HepG2 (cell line): ENCODE results near the gene ABCB8. TPM values are rescaled to one million over a fixed set of nuclear protein-coding genes. Genes with fewer than 3 reads are reported as not detected.

Experiments used
- ATF3 ChIP-seq: sonication (generic); formaldehyde crosslinking; IDR thresholded peaks from 2 replicates; pipeline ENCODE4 v1.4.0; 2020; ENCODE audit warnings: missing genetic modification reagents
- E2F5 ChIP-seq: sonication (generic); formaldehyde crosslinking; conservative IDR thresholded peaks from 2 replicates; pipeline ENCODE4 v1.4.0; 2020; ENCODE audit warnings: missing genetic modification reagents
- IRX3 ChIP-seq: sonication (generic); formaldehyde crosslinking; IDR thresholded peaks from 2 replicates; pipeline ENCODE4 v1.8.1; 2023; ENCODE audit warnings: mild to moderate bottlenecking, low read depth, missing genetic modification reagents, borderline replicate concordance
- KAT8 ChIP-seq: IDR thresholded peaks from 2 replicates; pipeline ENCODE4 v1.6.1; 2016; ENCODE audit warnings: missing genetic modification reagents, missing compliant biosample characterization
- LBX2 ChIP-seq: sonication (generic); formaldehyde crosslinking; IDR thresholded peaks from 2 replicates; pipeline ENCODE4 v1.5.0; 2020; ENCODE audit warnings: missing genetic modification reagents, mild to moderate bottlenecking, borderline replicate concordance
- MBD4 ChIP-seq: IDR thresholded peaks from 2 replicates; pipeline ENCODE4 v1.6.1; 2012; ENCODE audit warnings: low read length, inconsistent platforms, borderline replicate concordance
- MED13 ChIP-seq: sonication (generic); formaldehyde crosslinking; IDR thresholded peaks from 2 replicates; pipeline ENCODE4 v1.5.0; 2020; ENCODE audit warnings: missing genetic modification reagents
- NR2F2 ChIP-seq: IDR thresholded peaks from 2 replicates; pipeline ENCODE4 v1.6.1; 2012; ENCODE audit warnings: low read depth, inconsistent platforms, borderline replicate concordance
- PCBP2 ChIP-seq: fragments of 200-400 bp; formaldehyde crosslinking; optimal IDR thresholded peaks from 2 replicates; pipeline ENCODE3; 2018; ENCODE audit warnings: low read length, low read depth; ENCODE audit not compliant: poor library complexity, severe bottlenecking
- RAD21 ChIP-seq: fragments of 450-650 bp; formaldehyde crosslinking; IDR thresholded peaks from 2 replicates; pipeline ENCODE4 v1.5.0; 2020; ENCODE audit warnings: mild to moderate bottlenecking
- SP2 ChIP-seq: sonication (generic); formaldehyde crosslinking; IDR thresholded peaks from 2 replicates; pipeline ENCODE4 v1.5.1; 2020; ENCODE audit warnings: mild to moderate bottlenecking, missing genetic modification reagents
- STAT6 ChIP-seq: sonication (generic); formaldehyde crosslinking; IDR thresholded peaks from 2 replicates; pipeline ENCODE4 v1.4.0; 2020; ENCODE audit warnings: missing genetic modification reagents, mild to moderate bottlenecking, borderline replicate concordance
- TERF1 ChIP-seq: sonication (generic); formaldehyde crosslinking; IDR thresholded peaks from 2 replicates; pipeline ENCODE4 v1.8.0; 2022; ENCODE audit warnings: mild to moderate bottlenecking, missing genetic modification reagents, moderate library complexity
- TP53 ChIP-seq: sonication (generic); formaldehyde crosslinking; conservative IDR thresholded peaks from 2 replicates; pipeline ENCODE4 v1.4.0; 2020; ENCODE audit warnings: missing genetic modification reagents
- ZBTB34 ChIP-seq: sonication (generic); formaldehyde crosslinking; IDR thresholded peaks from 2 replicates; pipeline ENCODE4 v1.8.0; 2022; ENCODE audit warnings: mild to moderate bottlenecking, missing genetic modification reagents
- ZIK1 ChIP-seq: sonication (generic); formaldehyde crosslinking; IDR thresholded peaks from 2 replicates; pipeline ENCODE4 v1.5.0; 2020; ENCODE audit warnings: mild to moderate bottlenecking, low read depth, missing genetic modification reagents, borderline replicate concordance
- ZNF138 ChIP-seq: sonication (generic); formaldehyde crosslinking; IDR thresholded peaks from 2 replicates; pipeline ENCODE4 v1.5.0; 2020; ENCODE audit warnings: mild to moderate bottlenecking, low read depth, missing genetic modification reagents
- ZNF205 ChIP-seq: IDR thresholded peaks from 2 replicates; pipeline ENCODE4 v1.6.1; 2018; ENCODE audit warnings: missing biosample characterization, missing genetic modification reagents
- ZNF3 ChIP-seq: IDR thresholded peaks from 2 replicates; pipeline ENCODE4 v1.7.0; 2017; ENCODE audit warnings: inconsistent platforms
- ZNF496 ChIP-seq: sonication (generic); formaldehyde crosslinking; IDR thresholded peaks from 2 replicates; pipeline ENCODE4 v1.8.1; 2023; ENCODE audit warnings: mild to moderate bottlenecking, moderate library complexity, missing genetic modification reagents; ENCODE audit not compliant: insufficient replicate concordance
- polyA plus RNA-seq, 8 experiments: library from polyadenylated mRNA; depleted of rRNA in 3 of 8; stranded (reverse) in 7 of 8; unstranded in 1 of 8; fragments of >200 nt; fragmentation: Illumina TruSeq in 4 of 8; extraction: Trizol in 4 of 8; gene quantifications; 2 replicates each; pipeline versions ENCODE4 v1.2.1 to v1.2.3, GENCODE V29; 2011 to 2016; ENCODE audit warnings: low read depth in 4 of 8, missing spikeins in 1 of 8, mixed read lengths in 1 of 8; ENCODE audit not compliant: insufficient read depth in 1 of 8
- total RNA-seq, 5 experiments: library from RNA; depleted of rRNA; stranded (reverse); fragments of >200 nt; fragmentation: Illumina TruSeq; extraction: Trizol; gene quantifications; 2 replicates each; pipeline ENCODE4 v1.2.3, GENCODE V29; 2016; ENCODE audit warnings: low read depth in 1 of 5

ABCB8 gene
- total and polyA plus RNA-seq, 2 of the 13 experiments (the other 11 are each of a cell fraction or from before 2014, with no cell fraction given) = 6.6 to 16.7 TPM

DNA sequence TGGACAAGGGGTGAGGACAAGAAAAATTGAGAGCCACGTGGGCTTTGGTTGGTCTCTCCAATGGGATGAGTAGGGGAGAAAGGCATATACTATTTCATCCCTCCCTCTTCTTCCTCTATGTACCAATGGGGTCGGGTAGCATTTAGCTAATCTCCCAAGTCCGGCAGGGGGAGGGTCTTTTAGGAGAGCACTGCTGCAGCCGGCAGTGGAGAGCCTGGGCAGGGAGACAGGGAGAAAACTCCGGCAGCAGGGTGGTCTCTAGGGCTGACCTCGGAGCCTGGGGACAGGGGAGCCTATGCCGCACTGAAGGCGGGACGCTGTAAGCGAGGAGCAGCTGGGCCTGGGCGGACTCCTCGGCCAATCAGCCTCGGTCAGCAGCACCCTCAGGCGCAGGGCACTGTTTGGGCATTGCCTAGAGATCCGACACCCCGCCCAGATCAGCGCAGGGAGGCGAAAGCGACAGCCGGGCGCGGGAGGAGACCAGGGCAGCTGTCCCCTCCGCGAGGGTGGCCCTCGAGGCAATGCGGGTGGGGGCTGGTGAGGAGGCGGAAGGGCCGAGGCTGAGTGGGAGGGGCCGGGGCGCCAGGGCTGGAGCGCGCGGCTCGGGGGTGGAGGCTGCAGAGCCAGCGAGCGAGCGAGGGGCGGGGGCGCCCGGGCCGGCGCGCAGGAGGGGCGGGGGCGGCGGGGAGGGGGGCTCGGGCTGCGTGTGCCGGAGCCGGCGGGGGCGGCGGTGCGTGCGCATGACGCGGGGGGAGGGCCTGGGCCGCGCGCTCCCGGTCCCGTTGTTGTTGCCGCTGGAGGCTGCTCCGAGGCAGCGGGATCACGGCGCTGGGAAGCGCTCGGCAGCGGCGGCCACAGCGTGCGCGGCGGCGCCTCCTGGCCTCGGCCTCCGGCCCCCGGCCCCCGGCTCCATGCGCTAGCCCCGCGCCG is 57.7 kb downstream of the ABCB8 start, which contains the start of gene AGAP3 (continued):
- TF ChIP-seq STAT6 (no peak), ZBTB34 (0 out of 2 replicates have a peak, but pooled peaks have one; percentile 38), ATF3 (CRISPR knock-in tag) (no peak), ZNF205 (CRISPR knock-in tag) (no peak), RAD21 (no peak), E2F5 (CRISPR knock-in tag) (no peak), IRX3 (CRISPR knock-in tag) (no peak), ZIK1 (CRISPR knock-in tag) (no peak; the same call in 1 of the 2 replicates), TP53 (CRISPR knock-in tag) (no peak), ZNF496 (CRISPR knock-in tag) (no peak), NR2F2 (no peak), KAT8 (peak; percentile 71; the same call in 1 of the 2 replicates), TERF1 (no peak), LBX2 (CRISPR knock-in tag) (no peak), SP2 (CRISPR knock-in tag) (peak; percentile 34; the same call in 1 of the 2 replicates), PCBP2 (no peak), ZNF138 (CRISPR knock-in tag) (no peak), MED13 (0 out of 2 replicates have a peak, but pooled peaks have one; percentile 27), ZNF3 (CRISPR knock-in tag) (no peak), MBD4 (no peak)
